NCI-H345 (cell line): ENCODE measurements around the gene TTC28.

Experiments
- DNase-seq: peaks from one replicate; lab custom pipeline; 2025; lab: John Stamatoyannopoulos, UW

The TTC28 gene

DNA sequence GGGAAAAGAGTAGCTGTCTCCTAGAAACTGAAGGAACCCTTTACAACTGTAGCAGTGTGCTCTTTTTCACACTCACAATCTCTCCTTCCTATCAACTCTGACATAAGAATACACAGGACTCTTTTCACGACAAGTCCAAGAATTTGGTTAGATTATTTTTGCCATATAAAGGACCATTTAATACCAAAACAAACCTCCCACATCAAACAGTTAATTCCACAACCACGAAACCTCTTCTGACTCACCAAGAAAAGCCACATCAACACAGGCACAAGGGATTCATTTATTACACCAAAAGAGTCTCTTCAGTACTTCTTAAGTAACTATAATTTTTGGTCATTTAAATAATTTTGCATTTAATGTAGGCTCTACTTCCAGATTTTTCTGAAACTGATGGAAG lies 538.0 kb downstream of the TTC28 start:
- no peak for DNase-seq

DNA sequence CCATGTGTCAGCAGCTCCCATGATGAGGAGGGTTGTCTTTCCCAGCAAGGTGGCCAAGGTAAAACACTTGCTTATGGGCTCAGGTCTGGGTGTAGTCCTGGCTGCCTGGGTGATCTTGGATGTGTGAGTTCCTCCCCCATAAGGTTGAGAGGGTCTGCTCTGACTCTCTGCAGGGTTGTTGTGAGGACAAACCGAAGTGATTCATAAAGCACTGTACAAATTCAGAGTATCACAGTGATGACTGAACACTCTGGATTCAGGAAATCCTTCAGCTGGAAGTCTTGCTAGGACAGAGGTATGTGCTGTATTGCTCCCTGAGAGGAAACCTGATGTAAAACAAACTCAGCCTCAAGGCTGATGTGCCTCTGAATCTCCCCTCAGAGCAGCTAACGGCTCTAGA lies 539.7 kb downstream of the TTC28 start:
- no peak for DNase-seq

DNA sequence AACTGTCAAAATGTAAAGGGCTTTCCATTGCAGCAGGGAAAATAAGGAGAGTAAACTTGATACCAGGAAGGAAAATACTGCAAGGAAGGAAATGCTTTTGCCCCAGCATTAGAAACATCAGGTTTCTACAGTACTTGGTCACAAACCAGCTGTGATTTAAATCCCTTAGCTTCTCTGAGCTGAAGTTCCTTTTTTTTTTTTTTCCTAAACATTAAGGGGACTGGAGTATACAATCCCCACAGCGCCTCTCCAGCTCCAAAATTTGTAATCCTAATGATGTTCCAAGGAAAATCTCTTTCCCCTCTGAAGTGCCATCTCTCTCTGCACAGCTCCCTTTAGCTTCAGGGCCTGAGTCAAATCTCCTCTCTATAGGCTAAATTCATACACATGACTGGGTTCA lies 540.1 kb downstream of the TTC28 start:
- no peak for DNase-seq

DNA sequence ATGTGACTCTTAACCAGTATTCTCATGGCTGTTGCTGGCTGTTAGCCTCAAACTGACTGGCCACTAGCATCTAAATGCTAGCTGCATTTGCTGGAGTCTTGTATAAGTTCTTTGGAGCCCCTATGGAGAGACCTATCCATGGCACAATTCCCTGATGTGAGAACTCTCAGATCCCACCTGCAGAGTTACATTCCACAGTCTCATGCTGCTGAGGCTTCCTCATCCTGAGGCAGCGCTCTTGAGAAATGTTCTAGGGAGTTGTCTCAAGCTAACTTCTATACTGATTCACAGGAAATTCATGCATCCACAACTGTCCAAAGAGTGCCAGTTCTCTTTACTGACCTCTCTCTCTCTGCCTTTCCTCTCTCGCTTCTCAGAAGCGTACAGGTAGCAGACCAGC lies 542.6 kb downstream of the TTC28 start:
- no peak for DNase-seq

DNA sequence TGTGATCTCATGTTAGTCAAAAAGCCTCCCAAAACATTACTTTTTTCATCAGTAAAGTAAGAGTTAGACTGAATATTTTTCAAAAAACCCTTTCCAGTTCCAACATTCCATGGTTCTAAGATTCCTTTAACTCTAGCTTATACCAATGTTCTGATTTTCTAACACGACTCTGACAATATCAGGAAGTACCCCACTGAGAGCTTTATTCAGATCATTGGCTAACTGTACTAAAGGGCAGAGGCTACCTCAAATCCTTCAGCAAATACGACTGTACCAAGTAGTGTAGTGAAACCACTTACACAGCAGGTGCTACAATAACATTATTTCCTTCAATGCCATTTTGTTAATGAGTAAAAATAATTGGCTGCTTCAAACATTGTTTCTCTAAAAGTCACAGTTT lies 547.2 kb downstream of the TTC28 start:
- no peak for DNase-seq

DNA sequence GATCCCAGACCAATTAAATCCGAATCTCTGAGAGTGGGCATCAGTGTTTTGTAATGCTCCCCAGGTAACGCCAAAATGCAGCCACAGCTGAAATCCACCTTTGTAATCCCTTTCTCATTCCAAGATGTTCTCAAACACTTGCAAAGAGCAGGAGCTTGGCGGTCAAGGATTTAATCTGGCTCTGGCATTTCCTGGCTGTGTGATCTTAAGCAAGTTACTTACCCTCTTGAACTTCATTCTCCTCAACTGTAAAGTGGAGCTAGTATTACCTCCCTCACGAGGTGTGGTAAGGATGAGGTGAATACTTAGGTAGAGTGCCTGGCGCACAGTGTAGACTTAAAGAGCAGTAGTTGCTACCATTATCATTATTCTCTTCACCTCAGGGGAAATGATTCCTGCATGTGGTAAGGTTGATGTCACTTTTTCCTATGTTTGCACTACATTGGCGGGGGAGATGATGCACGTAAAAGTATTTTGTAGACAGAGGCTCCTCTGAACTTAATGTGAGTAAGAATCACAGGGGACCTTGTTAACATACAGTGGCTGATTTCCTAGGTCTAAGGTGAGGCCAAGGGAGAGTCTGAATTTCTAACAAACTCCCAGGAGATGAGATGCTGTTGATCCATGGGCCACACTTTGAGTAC lies 550.2 kb downstream of the TTC28 start:
- DNase-seq = no peak

DNA sequence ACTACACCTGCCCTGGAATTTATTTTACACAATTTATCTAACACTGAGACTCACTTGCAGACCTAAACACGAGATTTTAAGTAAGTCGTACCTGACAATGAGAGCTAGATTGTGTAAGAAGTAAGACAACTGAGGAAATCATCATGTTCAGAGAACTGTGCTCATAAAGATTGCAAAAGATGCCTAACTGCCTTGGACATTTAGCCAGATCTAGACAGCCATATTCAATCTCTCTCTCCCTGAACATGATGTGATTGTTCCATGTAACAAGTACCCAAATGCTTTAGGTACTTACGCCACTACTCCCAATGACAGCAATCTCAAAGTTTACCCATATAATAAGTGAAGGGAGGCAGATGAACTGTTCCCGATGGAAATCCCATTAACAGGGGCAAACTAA lies 550.8 kb downstream of the TTC28 start:
- DNase-seq = no peak

DNA sequence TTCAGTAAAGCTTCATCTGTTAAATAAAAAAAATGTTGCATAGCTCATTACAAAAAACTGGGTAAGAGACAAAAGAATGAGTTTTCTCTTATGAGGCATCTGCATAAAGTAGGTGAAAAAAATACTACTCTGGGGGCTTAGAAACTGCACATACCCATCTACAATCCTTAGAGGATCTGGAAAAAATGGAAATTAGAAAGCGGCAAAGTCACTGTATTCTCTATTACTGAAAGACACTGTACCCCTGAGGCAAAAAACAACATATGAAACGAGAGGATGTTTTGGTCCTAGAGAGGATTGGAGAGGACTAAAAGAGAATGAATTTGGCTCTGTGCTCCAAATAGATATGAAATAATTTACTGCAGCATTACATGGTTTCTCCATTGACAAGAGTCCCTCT lies 553.8 kb downstream of the TTC28 start:
- no peak for DNase-seq

DNA sequence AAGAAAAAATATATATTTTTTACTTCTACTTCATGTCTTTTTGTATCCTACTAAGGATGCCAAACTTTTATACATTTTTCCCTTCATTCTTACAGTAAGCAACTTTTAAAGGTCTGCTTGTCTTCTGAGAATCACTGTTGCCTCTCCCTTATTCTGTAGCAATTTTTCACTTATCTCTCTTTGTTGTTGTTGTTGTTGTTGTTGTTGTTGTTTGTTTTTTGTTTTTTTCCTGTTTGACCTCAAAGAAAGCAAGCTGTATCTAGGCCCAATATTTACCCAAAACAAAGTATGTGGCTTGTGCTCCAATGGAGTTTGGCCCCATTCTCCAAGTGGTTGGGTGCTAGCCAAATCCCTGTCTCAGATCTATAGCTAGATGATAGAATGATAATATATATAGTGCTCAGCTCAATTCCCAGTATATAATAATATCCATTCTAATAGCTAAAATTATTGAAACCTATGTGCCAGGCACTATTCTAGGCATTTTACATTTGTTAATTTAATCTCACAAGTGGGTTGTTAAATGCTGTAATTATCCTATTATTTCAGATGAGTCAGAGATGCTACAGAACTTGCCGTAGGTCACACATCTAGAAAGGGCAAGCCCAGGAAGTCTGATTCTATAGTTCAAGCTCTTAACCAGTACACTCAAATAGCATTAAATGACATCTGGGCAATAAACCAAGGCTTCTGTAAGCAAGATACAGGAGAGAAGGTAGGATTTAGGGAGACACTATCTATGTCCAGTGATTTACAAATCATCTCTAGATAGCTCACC lies 555.5 kb downstream of the TTC28 start:
- DNase-seq = no peak

DNA sequence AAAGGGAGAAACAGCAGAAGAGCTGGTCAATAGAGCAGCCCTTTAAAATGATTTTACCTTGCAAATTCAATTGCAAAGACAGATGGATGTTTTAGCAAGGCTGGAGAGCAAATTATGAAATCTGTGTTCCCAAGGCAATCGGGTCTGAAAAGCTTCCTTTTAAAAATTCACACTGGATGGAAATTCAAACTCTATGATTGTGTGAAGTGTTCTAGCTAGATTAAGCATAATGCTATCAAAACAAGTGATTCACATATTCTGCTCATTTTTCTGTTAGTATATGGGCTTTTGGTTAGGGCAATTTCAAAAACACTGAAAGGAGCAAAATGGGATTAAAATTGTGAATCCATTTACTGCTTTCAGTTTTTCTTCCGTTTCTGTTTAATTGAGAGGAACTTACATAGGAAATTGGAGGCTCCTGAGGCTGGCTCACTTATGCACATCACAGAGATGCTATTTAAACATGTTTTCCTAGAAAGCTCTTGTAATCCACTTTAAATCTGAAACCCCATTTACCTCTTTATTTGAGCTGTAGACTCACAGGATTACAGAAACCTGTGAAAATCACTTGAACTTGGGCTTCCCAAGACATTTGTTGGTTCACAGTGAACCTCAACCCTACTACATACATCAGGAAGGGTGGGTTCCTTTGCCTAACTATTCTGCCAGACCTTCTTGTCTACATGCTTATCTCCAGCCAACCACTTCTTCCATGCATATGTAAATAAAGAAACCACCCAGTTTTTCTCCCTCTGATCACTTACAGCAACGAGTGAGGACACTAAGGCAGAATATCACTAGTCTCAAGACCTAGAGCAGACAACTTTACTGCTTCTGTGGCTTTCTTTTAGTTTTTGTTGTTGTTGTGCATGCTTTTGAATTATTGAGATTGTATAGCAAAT lies 558.7 kb downstream of the TTC28 start:
- DNase-seq = no peak

DNA sequence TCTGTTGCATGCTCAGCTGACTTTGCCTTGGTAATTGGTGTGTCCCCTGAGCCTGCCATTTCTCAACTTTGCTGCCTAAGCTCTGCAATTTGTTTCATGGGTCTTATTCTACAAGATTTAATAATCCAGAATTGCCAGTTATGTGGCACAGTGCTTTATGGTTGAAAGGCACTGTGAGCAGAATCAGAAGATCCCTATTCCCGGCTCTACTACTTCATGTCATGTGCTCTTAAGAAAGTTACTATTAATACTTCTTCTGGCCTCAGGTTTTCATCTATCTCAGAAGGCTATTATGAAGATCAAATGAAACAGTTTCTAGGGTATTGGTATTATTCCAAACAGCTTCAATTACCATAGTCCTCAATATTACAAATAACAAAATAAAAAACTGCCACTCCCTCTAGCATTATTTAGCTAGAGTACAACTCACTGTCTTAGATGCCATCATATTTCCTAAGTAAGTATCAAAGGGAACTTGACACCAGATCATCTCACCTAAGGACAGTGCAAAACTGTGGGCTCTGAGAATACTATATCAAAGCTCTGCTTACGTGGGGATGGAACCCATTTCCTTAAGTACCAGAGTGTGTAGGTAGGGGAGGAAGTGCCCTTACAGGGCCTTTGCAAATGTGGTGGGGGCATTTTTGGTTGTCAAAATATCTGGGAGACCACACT lies 560.5 kb downstream of the TTC28 start:
- no peak for DNase-seq

DNA sequence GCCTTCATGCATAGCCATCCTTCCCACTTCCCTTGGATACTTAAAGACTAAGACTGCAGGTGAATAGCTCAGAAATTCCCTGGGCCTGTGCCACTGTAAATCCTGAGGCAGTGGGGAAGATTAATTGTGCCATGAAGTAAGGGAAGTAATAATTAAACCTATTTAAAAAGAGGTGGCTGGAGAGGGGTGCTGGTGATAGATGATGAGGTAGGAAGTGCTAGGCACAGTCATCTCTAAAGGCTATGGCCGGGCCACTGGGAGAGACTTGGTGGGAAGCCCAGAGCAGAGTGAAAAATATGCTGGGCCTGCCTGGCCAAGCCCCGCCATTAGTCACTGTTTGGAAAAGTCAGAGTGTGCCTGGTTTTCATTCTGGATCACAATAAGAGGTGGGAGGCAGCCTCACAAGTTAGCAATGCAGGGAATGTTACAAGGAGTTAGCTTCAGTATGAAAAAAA lies 563.4 kb downstream of the TTC28 start:
- DNase-seq = no peak

DNA sequence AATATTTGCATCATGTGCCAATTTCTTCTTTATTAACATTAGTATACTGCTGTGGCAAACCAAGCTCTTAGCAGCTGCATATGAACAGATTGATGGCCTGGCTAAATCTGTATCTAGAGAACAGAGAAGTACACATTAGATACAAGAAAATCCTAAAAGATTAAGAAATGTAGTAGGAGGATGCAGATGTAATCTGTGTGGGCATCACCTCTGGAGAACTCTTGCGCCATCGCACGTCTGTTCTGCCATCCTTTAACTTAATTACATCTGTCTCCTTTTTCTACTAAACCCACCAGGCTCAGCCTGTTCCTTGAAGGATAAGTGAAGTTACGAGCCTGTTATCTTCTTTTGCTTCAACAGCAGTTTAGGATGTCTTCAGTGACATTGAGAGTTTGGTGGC lies 564.2 kb downstream of the TTC28 start:
- no peak for DNase-seq

DNA sequence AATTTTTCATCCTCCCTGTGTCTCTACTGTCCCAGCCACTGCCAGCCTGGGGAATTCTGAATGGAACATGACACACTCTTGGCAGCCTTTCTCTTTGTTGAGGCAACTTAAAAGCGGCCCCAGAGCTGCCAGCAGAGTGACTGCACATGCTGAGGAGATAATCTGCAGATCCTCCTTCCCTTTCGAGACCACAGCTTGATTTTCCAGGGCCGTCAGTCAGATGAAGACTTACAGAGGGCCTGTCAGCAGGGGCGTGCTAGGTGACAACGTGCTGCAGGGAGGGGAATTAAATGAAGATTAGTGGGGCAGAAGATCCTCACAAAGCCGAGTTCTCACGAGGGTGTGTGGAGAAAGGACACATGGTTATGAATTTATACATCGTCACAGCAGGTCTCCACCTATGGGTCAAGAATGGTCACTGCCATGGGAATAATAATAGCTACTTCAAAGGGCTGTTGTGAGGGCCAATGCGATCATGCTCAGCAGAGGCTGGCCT lies 567.0 kb downstream of the TTC28 start:
- no peak for DNase-seq

DNA sequence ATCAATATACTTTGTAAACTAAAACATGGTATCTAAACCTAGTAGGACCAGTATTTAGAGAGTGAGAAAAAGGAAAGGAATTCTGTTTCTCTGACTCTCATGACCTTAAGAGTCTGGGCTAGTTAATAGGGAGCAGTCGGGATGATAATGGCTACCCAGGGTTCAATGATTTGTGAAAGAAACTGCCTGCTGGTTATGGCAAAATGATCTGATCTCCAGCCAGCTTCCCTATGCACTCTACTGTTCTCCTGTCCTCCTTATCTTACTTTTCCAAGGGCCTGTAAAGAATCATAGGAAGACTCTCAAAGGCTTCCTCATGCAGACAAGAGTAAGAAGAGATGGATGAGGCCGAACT lies 567.5 kb downstream of the TTC28 start:
- DNase-seq = no peak

DNA sequence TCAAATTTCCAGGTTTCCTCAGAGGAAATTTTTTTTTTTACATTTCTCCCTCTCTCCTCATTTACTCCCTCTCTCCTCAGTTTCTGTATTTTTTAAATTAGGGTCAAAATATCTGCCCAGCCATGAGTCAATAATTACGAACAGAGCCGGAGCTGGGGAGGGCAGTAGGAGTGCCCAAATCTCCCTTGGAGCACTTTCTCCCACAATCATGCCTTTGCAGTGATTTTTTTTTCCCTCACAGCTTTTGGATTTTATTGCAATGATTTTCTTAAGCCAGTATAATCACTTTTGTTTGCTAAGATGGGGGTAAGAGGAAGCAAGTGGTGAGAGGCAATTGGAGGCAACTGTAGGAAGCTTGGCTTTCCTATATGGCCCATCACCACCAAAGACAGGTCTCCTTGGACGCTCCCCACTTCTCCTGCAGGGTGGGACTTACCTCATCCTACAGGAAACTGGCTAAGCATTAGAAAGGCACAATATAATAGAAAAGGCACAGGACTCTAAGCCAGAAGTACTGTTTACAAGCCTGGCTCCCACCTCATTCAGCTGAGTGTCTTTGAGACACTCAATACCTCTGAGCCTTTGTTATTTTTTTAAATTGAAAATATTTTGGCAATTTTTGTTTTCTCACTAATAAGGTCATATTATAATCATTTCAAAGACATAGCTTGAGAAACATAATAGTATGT lies 568.0 kb downstream of the TTC28 start:
- no peak for DNase-seq

DNA sequence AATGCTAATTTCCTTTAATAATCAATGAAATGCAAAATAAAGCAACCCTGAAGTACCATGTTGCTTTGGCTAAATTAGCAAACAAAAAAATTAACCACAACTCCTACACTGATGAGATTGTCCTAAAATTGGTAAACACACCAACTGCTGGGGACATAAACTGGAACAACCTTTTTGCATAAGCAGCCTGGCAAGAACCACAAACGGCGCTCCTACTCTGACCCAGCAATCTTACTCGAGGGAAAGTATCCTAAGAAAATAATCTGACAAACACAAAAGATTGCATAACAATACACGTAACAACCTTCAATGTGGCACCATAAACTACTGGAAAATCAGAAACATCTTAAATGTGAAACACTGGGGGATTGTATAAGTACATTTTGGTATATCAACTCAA lies 570.8 kb downstream of the TTC28 start:
- no peak for DNase-seq

DNA sequence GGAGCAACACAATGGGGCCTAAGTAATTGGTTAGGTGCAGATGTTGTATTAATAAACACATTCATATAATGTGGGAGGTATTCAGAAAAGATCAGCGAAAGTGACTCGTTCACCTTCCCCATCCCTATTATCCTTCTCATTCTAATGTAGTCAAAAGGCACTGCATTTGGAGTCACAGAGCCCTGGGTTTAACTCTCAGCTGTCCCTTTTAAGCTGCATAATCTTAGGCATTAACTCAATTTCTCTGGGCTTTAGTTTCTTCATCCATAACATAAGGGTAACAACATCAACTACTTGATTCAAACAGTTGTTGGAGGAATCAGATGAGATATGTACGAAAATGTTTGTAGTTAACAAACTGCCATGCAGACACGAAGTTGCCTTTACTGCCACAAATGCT lies 573.0 kb downstream of the TTC28 start:
- no peak for DNase-seq

DNA sequence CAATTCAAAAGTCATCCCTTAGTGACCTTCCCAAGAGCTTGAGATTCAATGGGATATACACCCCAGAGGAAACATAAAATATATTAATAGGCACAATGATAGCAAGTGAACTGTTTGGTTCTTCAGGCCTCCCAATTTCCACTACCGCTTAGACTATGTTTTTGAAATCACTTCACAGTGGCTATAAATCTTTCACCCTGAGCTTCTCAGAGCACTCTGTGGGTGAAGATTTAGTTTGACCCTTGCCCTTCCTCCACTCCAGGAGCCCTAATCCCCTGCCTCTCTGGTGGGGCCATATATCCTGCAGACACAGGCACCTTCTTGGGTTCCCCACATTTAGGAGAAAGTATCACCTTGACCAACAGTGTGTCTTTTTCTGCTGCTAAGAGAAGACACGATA lies 573.7 kb downstream of the TTC28 start:
- no peak for DNase-seq

DNA sequence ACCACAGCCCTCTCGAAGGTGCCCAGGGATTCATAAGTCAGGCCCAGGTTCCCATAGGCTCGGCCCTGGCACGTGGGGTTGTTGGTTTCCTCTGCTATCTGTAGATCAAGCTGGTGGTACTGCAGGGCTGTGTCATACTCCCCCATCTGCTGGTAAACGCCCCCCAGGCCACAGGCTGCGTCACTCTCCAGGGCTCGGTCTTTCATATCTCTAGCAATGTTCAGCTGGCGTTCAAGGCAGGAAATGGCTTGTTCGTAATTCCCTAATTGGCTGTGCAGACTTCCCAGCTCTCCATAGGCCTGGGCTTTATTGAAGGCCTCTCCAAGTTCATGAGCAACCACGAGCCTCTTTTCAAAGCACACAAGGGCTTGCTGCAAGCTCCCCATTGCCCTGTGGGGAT lies 574.2 kb downstream of the TTC28 start:
- DNase-seq = no peak

DNA sequence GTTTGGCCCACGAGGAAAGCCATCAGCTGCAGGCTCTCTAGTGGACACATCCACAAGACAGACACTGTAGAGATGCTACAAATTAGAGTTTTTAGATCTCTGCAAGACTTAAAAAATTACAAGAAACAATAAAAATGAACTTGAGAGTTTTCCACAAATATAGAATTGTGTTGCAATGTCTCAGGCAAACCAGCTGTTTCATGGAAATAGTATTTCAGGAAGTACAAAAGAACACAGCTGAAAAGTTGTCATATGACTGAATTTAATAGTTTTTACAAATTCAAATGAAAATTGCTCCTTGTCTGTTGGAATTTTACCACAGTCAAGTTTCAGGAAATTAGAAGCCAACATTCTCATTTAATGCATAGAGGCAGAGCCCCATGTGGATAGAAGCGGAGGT lies 576.0 kb downstream of the TTC28 start:
- DNase-seq = no peak
